ENCODE data around the gene SLC17A4. TPM values are rescaled to one million over a fixed set of nuclear protein-coding genes. Genes with fewer than 3 reads are reported as not detected.

SLC17A4 gene
- total RNA-seq, 1 donor from 2014 or later: not detected

GRCh38 chr6:25715794-25716193 is 38.7 kb upstream of the SLC17A4 start:
- no peak for DNase-seq (ENCODE audit: low spot score in 2 of 2)
- no peaks in the 10 kb centered on the region for H3K36me3 ChIP-seq
- no peak for TF ChIP-seq CTCF (IDR thresholded peaks at IDR 0.05)
- H3K9me3 ChIP-seq: no peaks in the 10 kb centered on the region
- intact Hi-C loops (cut with DNase I): no loop called here
- H3K4me3 ChIP-seq: no peak overlapping the region
- H3K4me1 ChIP-seq: no peaks in the 10 kb centered on the region
- no peaks in the 10 kb centered on the region for H3K27me3 ChIP-seq
- no peak overlapping the region for H3K27ac ChIP-seq

- Histone ChIP-seq H3K27ac (no peak overlapping the region), H3K4me1 (no peaks in the 10 kb centered on the region), H3K9me3 (no peaks in the 10 kb centered on the region), H3K4me3 (no peak overlapping the region), H3K36me3 (no peaks in the 10 kb centered on the region), H3K27me3 (no peaks in the 10 kb centered on the region)
- intact Hi-C loops (cut with DNase I): loop anchor here (2.0 kb wide), 1 partner anchor 495 kb away; no protein-coding TSS in a partner anchor
- DNase-seq (ENCODE audit: low spot score in 2 of 2): no peak
- TF ChIP-seq CTCF (IDR thresholded peaks at IDR 0.05): peak; percentile 14 to 57 (median 52)
Measured at GRCh38 chr6:25717866-25718740, 36.4 kb upstream of the SLC17A4 start.

GRCh38 chr6:25726122-25726911 is 28.2 kb upstream of the SLC17A4 start:
- intact Hi-C loops (cut with DNase I): no loop called here
- H3K4me3 ChIP-seq: no peak overlapping the region
- no peaks in the 10 kb centered on the region for H3K9me3 ChIP-seq
- no peak for DNase-seq (ENCODE audit: low spot score in 2 of 2)
- no peaks in the 10 kb centered on the region for H3K36me3 ChIP-seq
- no peaks in the 10 kb centered on the region for H3K27me3 ChIP-seq
- TF ChIP-seq CTCF (IDR thresholded peaks at IDR 0.05): no peak
- H3K4me1 ChIP-seq: peaks cover 0 to 1% of the 10 kb centered on the region in 2 donors
- H3K27ac ChIP-seq: no peak overlapping the region

- intact Hi-C loops (cut with DNase I): no loop called here
Measured at GRCh38 chr6:25727028-25727427, 27.5 kb upstream of the SLC17A4 start.

GRCh38 chr6:25730907-25731306 is 23.6 kb upstream of the SLC17A4 start:
- no peaks in the 10 kb centered on the region for H3K27me3 ChIP-seq
- H3K27ac ChIP-seq: no peak overlapping the region
- H3K36me3 ChIP-seq: no peaks in the 10 kb centered on the region
- intact Hi-C loops (cut with DNase I): no loop called here
- H3K4me1 ChIP-seq: peaks cover 0 to 3% of the 10 kb centered on the region in 2 donors
- H3K4me3 ChIP-seq: peak overlapping the region in 1 of 2 donors; percentile 37
- TF ChIP-seq CTCF (IDR thresholded peaks at IDR 0.05): no peak
- no peaks in the 10 kb centered on the region for H3K9me3 ChIP-seq
- DNase-seq (ENCODE audit: low spot score in 2 of 2): no peak

More at GRCh38 chr6:25727028-25727427, 27.5 kb upstream of the SLC17A4 start:
- H3K27ac ChIP-seq: no peak overlapping the region
- peaks cover 0 to 3% of the 10 kb centered on the region in 2 donors for H3K4me1 ChIP-seq
- no peak for DNase-seq (ENCODE audit: low spot score in 2 of 2)
- no peaks in the 10 kb centered on the region for H3K36me3 ChIP-seq
- no peak overlapping the region for H3K4me3 ChIP-seq
- H3K27me3 ChIP-seq: no peaks in the 10 kb centered on the region
- no peak for TF ChIP-seq CTCF (IDR thresholded peaks at IDR 0.05)
- no peaks in the 10 kb centered on the region for H3K9me3 ChIP-seq
